ENCODE measurements around the gene RNF157. TPM values are rescaled to one million over a fixed set of nuclear protein-coding genes. Genes with fewer than 3 reads are reported as not detected.

The RNF157 gene
- total and polyA plus RNA-seq, 2 experiments from 2014 or later: 5.0 to 8.6 TPM

- Histone ChIP-seq H3K9me3 (ENCODE audit: low read depth) (no peaks in the 10 kb centered on the region), H3K9me2 (replicated peaks; ENCODE audit: insufficient read depth) (no peaks in the 10 kb centered on the region), H2AFZ (no peak overlapping the region), H4K20me1 (ENCODE audit: insufficient read depth, poor library complexity, severe bottlenecking) (no peaks in the 10 kb centered on the region), H3K4me3 (no peak overlapping the region), H3K4me2 (peak overlapping the region; percentile 84), H3K27ac (peak overlapping the region; percentile 93), H3K36me3 (replicated peaks; ENCODE audit: insufficient read depth, low read depth) (no peaks in the 10 kb centered on the region), H3K4me1 (ENCODE audit: insufficient read depth) (peaks cover 32% of the 10 kb centered on the region), H3K27me3 (no peaks in the 10 kb centered on the region), H3K79me2 (peaks cover 39% of the 10 kb centered on the region)
- TF ChIP-seq CTCF (IDR thresholded peaks at IDR 0.05; ENCODE audit: poor library complexity) (no peak), EZH2 (IDR thresholded peaks at IDR 0.05; ENCODE audit: borderline replicate concordance) (no peak), EZH2phosphoT487 (IDR thresholded peaks at IDR 0.05; ENCODE audit: low read depth, severe bottlenecking, unreplicated experiment) (no peak)
- 88% methylated on average over 4 of the region's 4 CpGs for WGBS (ENCODE audit: low lambda C conversion rate, missing lambda C conversion rate)
- DNase-seq (ENCODE audit: low spot score): no peak
Observed at GRCh38 chr17:76267051-76267576, 26.8 kb upstream of the RNF157 start.

GRCh38 chr17:76266244-76266938 is 26.1 kb upstream of the RNF157 start:
- H3K27ac ChIP-seq: peak overlapping the region; percentile 93
- H3K4me3 ChIP-seq: peak overlapping the region; percentile 82
- no peaks in the 10 kb centered on the region for H3K9me3 ChIP-seq (ENCODE audit: low read depth)
- WGBS (ENCODE audit: low lambda C conversion rate, missing lambda C conversion rate): 3% methylated on average over 5 of the region's 12 CpGs
- H3K36me3 ChIP-seq (replicated peaks; ENCODE audit: insufficient read depth, low read depth): no peaks in the 10 kb centered on the region
- no peaks in the 10 kb centered on the region for H3K9me2 ChIP-seq (replicated peaks; ENCODE audit: insufficient read depth)
- H3K79me2 ChIP-seq: peaks cover 39% of the 10 kb centered on the region
- peak; percentile 57 for DNase-seq (ENCODE audit: low spot score)
- H3K4me2 ChIP-seq: peak overlapping the region; percentile 84
- no peaks in the 10 kb centered on the region for H3K27me3 ChIP-seq
- TF ChIP-seq CTCF (IDR thresholded peaks at IDR 0.05; ENCODE audit: poor library complexity) (no peak), EZH2phosphoT487 (IDR thresholded peaks at IDR 0.05; ENCODE audit: low read depth, severe bottlenecking, unreplicated experiment) (no peak), EZH2 (IDR thresholded peaks at IDR 0.05; ENCODE audit: borderline replicate concordance) (no peak)
- H3K4me1 ChIP-seq (ENCODE audit: insufficient read depth): peaks cover 29% of the 10 kb centered on the region
- H4K20me1 ChIP-seq (ENCODE audit: insufficient read depth, poor library complexity, severe bottlenecking): no peaks in the 10 kb centered on the region
- peak overlapping the region; percentile 55 for H2AFZ ChIP-seq

GRCh38 chr17:76265624-76266243 is 25.4 kb upstream of the RNF157 start:
- TF ChIP-seq EZH2phosphoT487 (IDR thresholded peaks at IDR 0.05; ENCODE audit: low read depth, severe bottlenecking, unreplicated experiment) (no peak), EZH2 (IDR thresholded peaks at IDR 0.05; ENCODE audit: borderline replicate concordance) (no peak), CTCF (IDR thresholded peaks at IDR 0.05; ENCODE audit: poor library complexity) (no peak)
- no peaks in the 10 kb centered on the region for H3K36me3 ChIP-seq (replicated peaks; ENCODE audit: insufficient read depth, low read depth)
- no peaks in the 10 kb centered on the region for H4K20me1 ChIP-seq (ENCODE audit: insufficient read depth, poor library complexity, severe bottlenecking)
- H3K79me2 ChIP-seq: peaks cover 39% of the 10 kb centered on the region
- peak overlapping the region; percentile 82 for H3K4me3 ChIP-seq
- H2AFZ ChIP-seq: peak overlapping the region; percentile 55
- no peaks in the 10 kb centered on the region for H3K27me3 ChIP-seq
- H3K4me1 ChIP-seq (ENCODE audit: insufficient read depth): peaks cover 29% of the 10 kb centered on the region
- H3K9me2 ChIP-seq (replicated peaks; ENCODE audit: insufficient read depth): no peaks in the 10 kb centered on the region
- 0% methylated on average over 23 of the region's 76 CpGs for WGBS (ENCODE audit: low lambda C conversion rate, missing lambda C conversion rate)
- DNase-seq (ENCODE audit: low spot score): peak; percentile 83
- H3K4me2 ChIP-seq: peak overlapping the region; percentile 84
- H3K9me3 ChIP-seq (ENCODE audit: low read depth): no peaks in the 10 kb centered on the region
- H3K27ac ChIP-seq: peak overlapping the region; percentile 93

Data from hepatocyte (in vitro differentiated cells).